NCI-H226 (cell line): Measurements from ENCODE around the gene MGAT5B.
"Not testable (repeated sequence)": the region's sequence is repeated elsewhere in the genome, so short reads cannot be mapped to it uniquely, and the experiment has no call there.

Experiments used
- DNase-seq: peaks from one replicate; pipeline ENCODE4 v3.0.0-alpha.2; 2015

Gene MGAT5B

DNA sequence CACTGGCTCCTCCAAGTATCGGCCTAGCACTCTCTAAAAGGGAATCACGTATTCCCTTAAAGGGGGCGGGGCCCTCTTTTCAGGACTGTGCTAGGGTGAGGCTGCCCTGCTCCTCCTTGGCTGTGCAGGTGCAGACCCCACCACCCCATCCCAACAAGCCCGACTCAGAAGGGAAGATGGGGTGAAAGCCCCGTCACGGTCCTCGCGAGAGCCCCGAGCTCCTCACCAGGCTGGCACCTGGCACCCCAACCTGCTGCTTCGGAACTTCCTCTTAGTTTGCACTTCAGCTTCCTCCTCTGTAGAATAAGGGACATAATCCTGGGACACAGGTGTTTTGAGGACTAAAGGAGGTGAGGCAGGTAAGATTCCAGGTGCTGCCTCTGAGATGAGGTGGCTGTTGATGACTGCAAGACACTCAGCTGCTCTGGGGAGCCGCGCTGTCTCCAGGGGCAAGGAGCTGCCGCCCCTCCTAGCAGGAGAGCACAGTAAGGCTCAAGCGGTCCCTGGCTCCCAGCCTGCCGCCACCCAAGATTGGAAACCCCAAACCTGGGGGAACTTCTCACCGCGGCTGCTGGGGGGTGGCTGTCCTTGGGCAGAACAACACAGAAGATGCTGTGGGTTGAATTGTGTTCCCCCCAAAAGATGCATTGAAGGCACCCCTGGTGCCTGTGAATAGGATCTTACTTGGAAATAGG is 88.8 kb downstream of the MGAT5B start:
- no peak for DNase-seq

DNA sequence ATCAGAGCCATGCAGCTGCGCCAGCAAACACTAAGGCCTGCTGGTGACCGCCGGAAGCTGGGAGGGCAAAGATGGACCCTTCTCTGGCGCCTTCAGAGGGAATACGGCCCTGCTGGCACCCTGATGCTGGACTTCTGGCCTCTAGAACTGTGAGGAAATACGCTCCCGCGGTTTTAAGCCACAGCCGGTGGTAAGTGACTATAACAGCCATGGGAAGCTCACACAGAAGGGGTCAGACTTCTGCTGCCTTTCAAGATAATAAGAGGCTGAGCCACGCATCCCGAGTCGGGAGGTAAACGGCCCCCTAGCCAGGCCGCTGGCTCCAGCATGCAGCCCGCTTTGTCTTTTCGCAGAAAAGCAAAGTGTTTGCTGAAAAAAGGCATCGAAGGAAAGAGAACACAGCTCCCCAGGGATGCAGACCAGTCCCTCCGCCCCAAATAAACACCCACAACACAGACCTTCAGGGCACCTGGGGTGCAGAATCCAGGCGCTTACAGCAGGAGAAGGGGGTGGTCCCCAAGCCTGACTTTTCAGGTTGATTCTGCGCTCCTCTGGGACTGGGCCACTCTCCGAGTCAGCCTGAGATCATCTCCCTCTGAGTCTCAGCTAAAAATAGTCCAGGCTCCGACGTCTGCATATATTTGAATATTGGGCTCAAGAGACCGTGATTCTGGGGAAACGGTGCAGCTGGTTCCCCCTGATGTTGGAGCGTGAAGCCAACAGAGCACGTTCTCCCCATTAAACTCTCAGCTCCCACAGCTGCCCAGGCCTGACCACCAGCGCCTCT is 89.7 kb downstream of the MGAT5B start:
- no peak for DNase-seq

DNA sequence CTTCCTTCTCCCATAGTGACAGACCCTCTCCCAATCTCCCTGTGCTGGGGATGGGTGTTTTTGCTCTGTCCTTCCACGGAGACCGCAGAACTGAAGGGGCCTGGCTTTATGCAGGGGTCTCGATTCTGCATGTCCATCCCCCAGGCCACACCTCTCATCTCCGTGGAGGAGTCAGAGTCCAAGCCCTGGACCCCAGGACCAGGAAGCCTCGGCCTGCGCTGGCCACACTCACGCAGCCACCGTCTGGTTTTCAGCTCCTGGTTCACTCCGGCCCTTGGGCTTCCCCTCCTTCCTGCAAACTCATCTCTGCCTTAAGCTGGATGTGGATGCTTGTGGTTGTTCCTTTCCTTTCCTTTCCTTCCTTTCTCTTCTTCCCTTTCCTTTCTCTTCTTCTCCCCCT is 90.8 kb downstream of the MGAT5B start:
- DNase-seq, result no peak

DNA sequence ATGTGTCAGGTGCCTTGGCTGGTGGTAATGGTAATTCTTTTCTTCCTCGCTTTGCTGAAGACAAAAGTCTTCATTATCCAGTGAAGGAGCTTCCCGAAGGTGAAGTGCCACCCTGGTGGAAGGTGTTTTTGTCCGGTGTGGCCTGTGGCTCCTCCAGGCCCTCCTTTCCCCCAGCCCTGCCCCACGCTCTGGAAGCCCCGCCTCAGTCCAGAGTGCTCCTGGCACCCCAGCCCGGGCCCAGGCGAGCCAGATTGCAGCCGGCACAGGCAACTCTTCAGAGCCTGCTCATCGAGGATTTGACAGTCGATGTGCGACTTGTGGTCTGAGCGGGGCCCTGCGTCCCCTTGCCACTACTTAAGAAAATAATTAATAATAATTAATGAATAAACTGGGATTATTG is 93.7 kb downstream of the MGAT5B start:
- no peak for DNase-seq

DNA sequence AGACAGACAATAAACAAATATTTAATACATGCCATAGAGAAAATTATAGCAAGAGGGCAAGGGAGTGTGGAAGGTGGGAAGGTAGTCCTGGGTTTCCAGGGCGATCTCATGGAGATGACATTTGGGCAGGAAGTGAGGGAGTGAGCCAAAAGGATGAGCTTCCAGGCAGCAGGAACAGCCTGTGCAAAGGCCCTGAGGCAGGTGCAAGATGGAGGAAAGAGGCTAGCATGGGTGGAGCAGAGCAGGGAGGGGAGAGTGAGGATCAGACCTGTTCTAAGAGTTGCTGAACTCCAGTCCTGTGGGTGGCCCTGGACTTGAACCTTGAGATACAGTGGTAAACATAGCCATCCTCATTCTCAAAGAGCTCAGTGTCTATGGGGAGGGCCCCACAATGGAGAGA is 94.7 kb downstream of the MGAT5B start:
- no peak for DNase-seq

DNA sequence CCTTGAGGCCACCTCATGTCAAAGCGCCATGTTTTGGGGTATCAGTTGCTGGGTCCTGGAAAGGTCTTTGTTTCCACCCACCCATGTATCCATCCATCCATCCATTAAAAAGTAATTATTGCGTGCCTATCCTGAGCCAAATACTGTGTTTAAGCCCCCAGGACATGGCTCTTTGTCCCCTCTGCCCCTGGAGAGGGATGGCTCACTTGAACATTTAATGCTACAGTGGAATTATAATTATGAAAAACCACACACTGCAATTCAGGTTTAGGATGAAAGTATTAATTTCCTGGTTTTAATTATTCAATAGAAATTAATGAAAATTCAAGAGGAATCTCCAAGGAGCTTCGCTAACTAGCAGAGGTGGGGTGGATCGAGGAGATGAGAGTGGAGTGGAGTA is 97.8 kb downstream of the MGAT5B start:
- no peak for DNase-seq

DNA sequence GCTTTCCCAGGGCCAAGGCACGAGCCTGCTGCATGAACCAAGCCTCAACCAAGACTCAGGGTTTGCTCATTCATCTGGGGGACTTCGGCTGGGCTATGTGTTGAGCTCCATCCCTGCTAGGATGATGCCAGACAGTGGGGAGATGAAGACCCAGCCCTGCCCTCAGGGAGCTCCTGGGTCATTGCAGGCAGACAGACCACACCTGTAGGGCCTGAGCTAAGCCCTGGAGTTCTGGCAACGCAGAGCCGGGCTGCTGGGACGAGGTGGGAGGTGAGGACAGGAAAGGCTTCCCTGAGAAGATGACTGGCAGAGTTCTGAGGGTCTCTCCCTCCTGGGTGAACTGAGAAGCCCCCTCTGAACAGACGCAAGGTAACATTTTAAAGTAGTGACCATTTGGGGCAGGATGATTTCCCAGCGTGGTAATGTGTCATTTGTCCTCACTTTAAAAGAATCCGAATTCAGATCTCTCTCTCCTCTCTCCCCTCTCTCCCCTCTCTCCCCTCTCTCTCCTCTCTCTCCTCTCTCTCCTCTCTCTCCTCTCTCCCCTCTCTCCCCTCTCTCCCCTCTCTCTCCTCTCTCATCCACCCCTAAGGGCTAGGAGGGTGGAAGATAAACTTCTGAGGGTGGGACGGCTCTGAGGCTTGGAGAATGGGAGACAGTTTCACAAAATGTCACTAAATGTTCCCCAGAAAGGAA is 98.4 kb downstream of the MGAT5B start:
- no peak for DNase-seq

DNA sequence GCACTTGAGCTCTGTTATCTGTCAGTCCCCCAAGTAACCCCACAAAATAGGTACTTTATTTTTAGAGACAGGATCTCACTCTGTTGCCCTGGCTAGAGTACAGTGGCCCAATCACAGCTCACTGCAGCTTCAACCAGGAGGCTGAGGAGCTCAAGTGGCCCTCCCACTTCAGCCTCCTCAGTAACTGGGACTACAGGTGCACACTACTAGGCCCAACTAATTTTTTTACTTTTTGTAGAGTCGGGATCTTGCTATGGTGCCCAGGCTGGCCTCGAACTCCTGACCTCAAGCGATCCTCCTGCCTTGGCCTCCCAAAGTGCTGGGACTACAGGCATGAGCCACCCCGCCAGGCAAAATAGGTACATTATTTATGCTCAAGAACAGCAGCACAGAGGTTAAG is 99.6 kb downstream of the MGAT5B start:
- DNase-seq, result no peak

DNA sequence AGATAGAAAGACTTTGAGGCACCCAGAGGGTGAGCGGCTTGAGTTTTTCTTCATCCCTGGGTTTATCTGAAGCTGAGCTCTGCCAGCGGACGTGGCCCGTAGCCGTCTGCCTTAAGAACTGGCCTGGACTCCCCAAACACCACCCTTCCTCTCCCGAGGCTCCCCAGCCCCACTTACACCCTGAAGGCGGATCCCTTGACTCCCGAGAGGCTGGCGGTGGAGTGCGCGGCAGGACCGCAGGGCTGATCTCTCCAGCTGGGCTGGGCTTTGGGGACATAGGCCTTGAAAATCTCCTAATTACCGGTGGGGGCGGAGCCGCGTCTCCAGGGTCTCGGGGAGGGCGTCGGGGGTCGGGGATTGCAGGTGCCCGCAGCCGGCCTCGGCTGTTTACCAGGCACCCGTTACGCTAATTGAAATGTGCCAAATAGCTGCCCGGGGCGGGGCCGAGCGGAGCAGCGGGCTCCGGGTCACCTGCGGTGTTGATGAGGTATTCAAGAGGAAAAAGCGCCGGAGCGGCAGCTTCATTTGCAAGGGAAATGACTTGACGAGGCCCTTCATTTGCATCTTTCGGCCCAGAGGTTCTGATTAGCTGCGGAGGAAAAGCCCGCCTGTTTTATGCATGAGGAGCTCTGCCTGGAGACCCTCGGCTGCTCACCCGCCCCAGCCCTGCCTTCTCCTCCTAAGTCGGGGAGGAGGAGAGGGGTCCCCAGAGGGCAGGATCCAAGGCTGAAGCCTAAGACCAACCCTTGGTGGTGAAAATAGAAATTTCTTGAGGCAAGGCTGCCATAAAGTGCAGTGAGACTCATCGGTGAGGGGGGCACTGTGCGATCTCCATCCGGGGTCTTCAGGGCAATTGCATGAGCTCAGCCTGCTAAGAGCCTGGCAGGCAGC is 100.7 kb downstream of the MGAT5B start:
- DNase-seq, result no peak

DNA sequence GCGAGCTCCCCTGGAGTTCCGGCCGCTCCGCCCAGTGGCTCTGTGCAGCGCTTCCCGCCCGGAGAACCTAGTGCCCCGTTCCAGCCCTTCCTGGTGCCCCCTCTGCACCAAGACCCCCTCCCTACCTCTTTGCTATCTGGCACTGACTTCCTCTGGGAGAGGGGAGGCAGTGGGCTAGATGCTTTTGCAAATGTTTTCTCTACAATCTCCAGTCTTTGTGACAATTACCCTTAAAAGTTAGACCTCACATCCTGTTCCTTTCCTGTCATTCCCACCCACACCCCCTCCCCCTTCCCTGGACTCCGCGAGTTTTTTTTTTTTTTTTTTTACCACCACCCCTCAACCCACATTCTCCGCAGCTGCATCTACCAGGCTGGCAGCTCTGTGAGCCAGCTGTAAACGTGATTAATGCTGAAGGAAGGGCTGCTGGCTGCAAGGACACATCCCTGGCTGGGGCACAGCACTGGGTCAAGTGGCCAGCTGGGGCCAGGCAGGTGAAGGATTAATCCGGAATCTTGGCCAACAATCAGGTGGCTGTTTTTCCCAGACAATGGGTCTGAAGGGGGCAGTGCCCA is 101.5 kb downstream of the MGAT5B start:
- DNase-seq, result no peak

DNA sequence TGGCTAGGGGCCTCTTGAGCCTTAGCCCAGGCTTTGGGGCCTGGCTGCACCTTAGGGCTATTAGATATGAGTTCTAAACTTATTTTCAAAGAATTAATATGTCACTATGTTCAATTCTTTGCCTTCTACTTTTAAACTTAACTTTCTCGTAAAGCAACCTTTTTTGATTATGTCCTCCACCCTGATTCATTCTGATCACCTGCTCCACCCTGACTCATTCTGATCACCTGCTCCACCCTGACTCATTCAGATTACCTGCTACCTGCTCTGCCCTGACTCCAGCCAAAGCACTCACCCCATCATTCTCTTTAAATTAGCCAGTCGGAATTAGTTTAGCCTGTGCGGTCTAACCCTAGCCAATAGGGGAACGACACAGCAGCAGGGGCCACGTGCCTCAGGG is 102.0 kb downstream of the MGAT5B start:
- DNase-seq, result not testable (repeated sequence)

DNA sequence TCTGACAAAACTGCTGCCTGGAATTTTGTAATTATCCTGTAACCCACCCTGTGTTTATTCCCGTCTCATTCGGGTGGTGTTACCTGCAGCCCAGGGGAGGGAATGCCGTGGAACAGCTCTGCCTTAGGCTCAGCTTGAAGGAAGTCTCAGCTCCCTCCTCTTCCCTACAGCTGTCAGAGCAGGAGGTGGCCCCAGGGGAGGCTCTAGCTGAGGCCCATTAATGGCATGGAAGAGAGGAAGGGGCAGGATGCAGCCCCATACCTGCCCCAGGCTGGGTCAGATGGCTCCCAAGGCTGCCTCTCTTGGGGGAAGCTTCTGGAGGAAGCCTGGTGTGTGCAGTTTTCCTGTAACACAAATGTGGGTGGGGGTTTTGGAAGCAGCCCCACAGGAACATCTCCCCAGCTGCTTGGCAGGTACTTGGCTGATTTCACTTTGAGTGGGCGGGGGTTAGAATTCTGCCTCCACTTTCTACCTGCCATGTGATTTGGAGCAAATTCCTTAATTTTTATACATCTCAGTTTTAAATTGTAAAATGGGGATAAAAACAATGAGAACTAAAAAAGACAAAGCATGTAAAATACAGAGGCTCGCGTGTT is 103.9 kb downstream of the MGAT5B start:
- no peak for DNase-seq

DNA sequence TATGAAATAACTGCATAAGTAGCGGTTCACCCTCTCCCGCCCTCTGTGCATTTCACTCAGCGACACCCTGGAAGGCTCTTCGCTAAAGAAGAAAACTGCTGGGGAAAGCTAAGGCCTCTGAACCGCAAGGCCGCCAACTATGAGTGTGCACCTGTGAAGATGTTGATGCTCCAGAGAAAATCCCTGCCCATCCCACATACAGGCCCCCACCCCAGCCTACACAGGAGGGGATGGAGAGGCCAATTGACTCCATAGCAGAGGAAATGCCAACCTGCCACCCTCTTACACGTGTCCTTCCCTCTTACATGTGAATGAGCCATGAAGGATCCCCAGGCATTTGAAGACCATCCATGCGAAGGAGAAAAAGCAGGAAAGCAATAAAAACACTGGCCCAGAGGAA is 104.8 kb downstream of the MGAT5B start:
- DNase-seq, result no peak

DNA sequence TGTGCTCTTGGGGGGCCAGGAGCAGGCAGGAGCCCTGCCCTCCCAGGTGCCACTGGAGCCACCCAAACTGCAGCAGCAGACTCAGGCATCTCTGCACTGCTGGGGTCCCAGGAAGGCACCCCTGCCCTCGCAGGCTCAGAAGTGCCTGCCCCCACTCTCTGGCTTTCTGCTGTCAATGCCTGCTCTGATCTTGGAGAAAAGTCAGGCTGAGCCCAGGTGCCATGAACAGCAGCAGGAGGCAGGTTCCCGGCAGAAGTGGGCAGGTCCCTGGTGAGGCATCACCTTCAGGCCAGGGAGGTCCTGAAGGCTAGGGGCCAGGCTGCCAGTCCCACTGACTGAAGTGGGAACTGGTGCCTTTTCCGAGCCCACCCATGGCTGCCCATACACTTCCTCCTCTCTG is 106.5 kb downstream of the MGAT5B start:
- DNase-seq, result no peak

DNA sequence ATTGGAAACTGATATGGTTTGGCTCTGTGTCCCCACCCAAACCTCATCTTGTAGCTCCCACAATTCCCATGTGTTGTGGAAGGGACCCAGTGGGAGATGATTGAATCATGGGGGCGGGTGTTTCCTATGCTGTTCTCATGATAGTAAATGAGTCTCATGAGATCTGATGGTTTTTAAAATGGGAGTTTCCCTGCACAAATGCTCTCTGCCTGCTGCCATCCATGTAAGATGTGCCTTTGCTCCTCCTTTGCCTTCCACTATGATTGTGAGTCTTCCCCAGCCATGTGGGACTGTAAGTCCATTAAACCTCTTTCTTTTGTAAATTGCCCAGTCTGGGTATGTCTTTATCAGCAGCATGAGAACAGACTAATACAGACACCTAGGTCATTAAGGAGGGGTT is 109.8 kb downstream of the MGAT5B start:
- not testable (repeated sequence) for DNase-seq

DNA sequence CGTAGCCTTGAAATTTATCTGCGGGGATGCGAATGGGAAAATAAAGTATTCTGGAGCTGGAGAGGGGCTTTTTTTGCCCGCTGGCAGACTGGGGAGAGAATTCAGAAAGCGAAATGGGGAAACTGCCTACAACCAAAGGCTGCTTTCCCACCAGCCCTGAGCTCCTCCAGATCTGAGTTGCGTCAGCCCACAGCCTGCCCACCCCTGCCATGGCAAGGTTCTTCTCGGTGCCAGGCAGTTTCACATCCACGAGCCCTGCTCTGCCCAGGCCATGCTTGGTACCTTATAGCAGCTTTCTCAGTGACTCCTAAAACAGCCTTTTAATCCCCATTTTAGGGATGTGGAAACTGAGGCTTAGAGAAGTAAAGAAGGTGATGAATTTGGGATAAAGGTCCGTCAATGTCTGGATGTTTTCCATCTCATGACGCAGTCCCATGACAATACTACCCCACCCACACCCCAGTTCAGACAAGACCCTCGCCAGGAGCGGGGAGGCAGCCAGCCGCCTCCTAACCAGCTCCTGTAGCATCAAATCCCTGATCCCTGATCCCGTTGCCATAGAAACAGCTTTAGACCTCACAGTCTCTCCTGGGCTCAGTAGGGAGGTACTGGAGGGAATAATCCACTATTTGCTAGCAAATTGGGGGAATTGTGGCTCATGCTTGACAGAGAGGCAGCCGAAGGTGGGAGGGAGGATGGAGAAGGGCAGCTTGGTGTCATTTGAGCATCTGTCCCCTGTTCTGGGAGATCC is 113.5 kb downstream of the MGAT5B start:
- DNase-seq, result no peak

DNA sequence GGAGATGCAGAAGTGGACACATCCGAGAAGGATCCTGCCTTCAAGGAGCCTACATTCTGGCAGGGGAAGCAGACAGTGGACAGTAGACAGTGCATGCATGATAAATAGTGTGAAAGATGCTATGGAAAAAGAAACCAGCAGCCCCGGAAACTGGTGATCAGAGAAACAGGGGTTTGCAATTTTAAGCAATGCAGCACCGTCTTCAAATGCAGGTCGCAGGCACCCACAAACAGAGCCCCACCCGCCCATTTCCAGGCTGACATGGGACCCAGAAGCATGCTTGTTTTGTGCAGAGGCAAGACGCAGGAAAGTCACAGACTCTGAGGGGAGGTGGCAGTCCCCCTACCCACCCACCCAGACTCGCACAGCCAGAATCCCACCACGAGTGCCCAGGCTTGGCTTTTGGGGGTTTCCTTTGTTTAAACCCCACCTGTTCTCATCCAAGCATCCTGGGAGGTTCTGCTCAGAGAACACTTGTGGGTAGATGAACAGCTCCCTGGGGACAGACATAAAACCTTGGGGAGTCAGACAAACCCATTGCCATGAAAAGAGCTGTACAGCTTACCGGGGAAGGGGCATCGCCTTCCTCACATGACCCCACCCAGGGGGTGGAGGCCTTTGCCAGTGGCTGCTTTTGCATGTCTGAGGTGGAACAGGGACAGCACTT is 114.3 kb downstream of the MGAT5B start:
- no peak for DNase-seq

DNA sequence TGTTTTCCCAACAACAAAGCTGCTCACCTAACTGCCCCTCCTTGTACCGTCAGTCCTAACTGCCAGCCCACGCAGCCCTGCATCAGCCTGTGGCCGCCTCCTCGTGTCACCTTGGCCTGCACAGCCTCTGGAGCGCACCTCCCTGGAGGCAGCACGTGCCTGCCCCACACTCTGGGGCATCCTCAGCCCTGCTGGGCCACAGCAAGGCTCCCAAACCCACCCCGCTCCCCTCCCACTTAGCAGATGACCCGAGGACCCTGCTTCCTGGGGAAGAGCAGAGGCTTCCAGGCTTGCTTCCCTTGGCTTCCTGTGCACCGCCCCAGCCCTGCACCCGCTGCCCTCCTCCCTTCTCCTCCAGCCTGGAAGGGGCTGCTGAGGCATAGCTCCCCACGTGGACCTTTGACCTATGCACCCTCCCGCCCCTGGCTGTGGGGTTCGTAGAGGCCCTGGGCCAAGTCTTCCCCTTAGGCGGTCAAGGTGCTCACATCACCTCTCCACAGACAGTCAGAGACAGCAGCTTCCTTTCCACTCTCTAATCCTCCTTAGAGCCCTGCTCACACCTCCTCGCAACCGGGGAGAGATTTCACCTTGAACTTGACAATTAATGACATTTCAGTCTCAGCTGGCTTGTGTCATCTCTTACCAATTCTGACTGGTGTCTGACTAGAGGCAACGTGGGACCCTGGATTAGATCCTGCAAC is 115.0 kb downstream of the MGAT5B start:
- no peak for DNase-seq

DNA sequence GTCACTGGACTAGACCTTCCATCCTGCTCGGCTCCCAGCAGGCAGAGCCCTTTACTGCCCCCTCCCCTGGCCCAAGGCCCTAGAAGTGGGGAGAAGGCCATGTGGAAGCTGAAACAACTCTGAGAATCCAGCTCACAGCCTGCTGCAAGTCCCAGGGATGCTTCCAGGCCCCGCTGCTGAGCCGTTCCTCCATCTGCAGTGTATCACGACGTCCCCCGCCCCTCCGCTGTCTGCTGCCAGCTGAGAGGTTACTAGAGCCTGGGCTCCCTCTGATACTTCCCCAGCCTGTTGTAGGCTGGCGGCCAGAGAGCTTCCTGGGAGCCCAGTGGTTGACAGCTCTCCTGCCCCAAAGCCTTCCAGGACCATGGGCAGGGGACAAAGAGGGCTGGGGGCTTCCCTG is 118.2 kb downstream of the MGAT5B start:
- no peak for DNase-seq

DNA sequence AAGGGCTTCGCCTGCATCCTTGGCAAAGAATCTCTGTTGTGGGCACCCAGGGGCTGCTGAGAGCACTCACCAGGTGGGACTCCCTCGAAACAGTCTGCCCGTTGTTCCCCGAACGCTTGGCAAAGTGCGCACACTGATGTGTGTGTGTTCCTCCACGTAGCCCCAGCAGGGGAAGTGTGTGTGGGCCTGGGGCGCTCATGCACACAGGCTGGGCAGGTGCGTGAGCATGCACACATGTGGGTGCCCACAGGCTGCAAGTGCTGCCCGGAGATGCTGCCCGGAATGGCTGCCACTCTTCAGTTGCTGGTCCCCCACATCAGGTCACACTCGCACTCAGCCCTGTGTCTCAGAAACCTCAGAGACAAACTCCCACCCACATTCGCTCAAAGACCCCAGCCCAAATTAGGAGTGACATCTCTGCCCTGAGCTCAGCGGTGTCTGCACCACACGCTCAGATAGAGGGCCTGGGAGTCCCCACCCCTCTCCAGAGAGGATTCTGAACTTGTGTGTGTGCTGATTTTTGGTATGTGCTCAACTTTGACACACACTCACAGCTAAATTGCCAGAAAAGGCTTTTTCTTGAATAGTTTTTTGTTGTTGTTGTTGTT is 119.4 kb downstream of the MGAT5B start:
- no peak for DNase-seq
